Activated CD4-positive, alpha-beta T cell treated with anti-CD3 and anti-CD28 coated beads, Interleukin-2, amount 10 ng/mL, durations not matched to agents 24 days and 14 days (primary cell): ENCODE data around the gene JMY. TPM values are rescaled to one million over a fixed set of nuclear protein-coding genes. Genes with fewer than 3 reads are reported as not detected.

Experiments used
- DNase-seq: peaks from one replicate; pipeline ENCODE4 v3.0.0; 2022
- H3K27ac Mint-ChIP-seq: one replicate; pipeline ENCODE4 v1.8.0; 2022; ENCODE audit warnings: mild to moderate bottlenecking, mixed read lengths
- H3K27me3 Mint-ChIP-seq: one replicate; pipeline ENCODE4 v1.8.0; 2022; ENCODE audit warnings: mixed read lengths
- H3K36me3 Mint-ChIP-seq: one replicate; pipeline ENCODE4 v1.8.0; 2022; ENCODE audit warnings: low read depth, mild to moderate bottlenecking, mixed read lengths
- H3K4me1 Mint-ChIP-seq: one replicate; pipeline ENCODE4 v1.8.0; 2021; ENCODE audit warnings: mixed read lengths
- H3K4me3 Mint-ChIP-seq: one replicate; pipeline ENCODE4 v1.8.0; 2022; ENCODE audit warnings: mild to moderate bottlenecking, moderate library complexity, mixed read lengths
- H3K9me3 Mint-ChIP-seq: one replicate; pipeline ENCODE4 v1.8.0; 2021; ENCODE audit warnings: mixed read lengths
- intact Hi-C: fragments of 100-400 bp; cut with micrococcal nuclease; formaldehyde crosslinking; loops from one replicate; pipeline ENCODE4 v1.15.1; 2023
- total RNA-seq: library from RNA; stranded (reverse); gene quantifications from 2 replicates; pipeline ENCODE4 v1.2.3, GENCODE V29; 2022

JMY gene
- total RNA-seq, 1 donor from 2014 or later: 5.6 TPM

DNA sequence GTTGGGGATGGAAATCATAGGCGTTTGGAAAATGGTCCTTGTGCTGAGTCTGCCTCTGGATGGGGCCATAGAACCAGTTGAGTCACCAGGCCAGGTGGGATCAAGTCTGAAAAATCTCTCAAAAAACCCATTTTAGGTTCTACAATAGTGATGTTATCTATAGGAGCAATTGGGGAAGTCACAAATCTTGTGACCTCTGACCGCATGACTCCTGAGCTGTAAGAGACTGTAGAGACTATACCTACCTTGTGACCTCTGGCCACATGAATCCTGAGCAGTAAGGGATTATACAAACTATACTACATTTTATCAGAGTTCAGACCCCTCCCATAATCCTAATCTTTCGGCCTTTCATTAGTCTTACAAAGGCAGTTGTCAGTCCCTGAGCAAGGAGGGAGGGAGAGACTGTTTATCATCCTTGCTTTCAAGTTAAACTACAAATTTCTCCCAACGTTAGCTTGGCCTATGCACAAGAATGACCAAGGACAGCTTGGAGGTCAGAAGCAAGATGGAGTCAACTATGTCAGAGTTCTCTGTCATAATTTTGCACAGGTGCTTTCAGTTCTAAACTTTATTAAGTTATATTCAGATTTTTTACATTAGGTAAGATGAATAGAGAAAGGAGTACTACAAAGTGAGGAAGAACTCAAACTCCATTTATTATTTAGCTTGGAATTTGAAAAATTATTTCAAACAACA is 11.5 kb upstream of the JMY start:
- Mint-ChIP-seq H3K9me3 (no peaks in the 10 kb centered on the region), H3K27ac (no peak overlapping the region), H3K27me3 (no peaks in the 10 kb centered on the region), H3K36me3 (no peaks in the 10 kb centered on the region), H3K4me3 (no peak overlapping the region), H3K4me1 (peaks cover 2% of the 10 kb centered on the region)
- intact Hi-C loops: no loop called here
- DNase-seq: no peak

DNA sequence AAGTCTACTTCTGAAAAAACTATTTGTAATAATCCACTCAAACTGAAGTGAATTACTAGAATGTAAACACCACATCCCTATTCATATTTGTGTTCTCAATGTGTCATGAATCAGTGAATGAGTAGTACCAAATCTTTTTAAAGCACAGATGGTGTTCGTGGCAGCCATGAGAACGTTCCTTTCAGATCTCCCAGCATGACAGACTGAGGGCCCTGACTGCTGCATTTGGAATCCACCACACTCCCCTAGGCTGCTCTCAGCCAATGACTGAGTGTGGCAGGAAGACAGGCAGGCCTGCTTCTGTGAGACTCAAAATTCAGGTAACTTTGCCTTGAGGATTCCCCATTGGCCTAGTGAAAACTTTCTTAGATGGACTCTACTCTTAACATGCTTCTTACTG is 10.9 kb upstream of the JMY start:
- Mint-ChIP-seq H3K4me1 (peaks cover 6% of the 10 kb centered on the region), H3K27ac (no peak overlapping the region)
- intact Hi-C loops: no loop called here

DNA sequence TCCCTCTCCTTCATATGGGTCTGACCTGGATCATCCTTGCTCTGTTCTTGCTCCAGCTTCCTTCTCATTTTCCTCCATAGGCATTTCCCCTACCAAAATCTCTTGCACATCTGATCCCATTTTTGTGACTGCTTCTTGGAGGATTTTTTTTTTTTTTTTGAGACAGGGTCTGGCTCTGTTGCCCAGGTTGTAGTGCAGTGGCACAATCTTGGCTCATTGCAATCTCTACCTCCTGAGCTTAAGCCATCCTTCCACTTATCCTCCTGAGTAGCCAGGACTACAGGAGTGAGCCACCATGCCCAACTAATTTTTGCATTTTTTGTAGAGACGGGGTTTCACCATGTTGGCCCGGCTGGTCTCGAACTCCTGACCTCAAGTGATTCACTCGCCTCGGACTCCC is 10.5 kb upstream of the JMY start:
- peaks cover 7% of the 10 kb centered on the region for H3K4me1 Mint-ChIP-seq
- no peak overlapping the region for H3K27ac Mint-ChIP-seq
- DNase-seq: no peak
- intact Hi-C loops: no loop called here
- H3K27me3 Mint-ChIP-seq: no peaks in the 10 kb centered on the region
- no peaks in the 10 kb centered on the region for H3K36me3 Mint-ChIP-seq
- no peaks in the 10 kb centered on the region for H3K9me3 Mint-ChIP-seq
- no peak overlapping the region for H3K4me3 Mint-ChIP-seq

More for the DNA sequence above, 10.9 kb upstream of the JMY start:
- Mint-ChIP-seq H3K4me3 (no peak overlapping the region), H3K9me3 (no peaks in the 10 kb centered on the region), H3K36me3 (no peaks in the 10 kb centered on the region), H3K27me3 (no peaks in the 10 kb centered on the region)
- DNase-seq: no peak

DNA sequence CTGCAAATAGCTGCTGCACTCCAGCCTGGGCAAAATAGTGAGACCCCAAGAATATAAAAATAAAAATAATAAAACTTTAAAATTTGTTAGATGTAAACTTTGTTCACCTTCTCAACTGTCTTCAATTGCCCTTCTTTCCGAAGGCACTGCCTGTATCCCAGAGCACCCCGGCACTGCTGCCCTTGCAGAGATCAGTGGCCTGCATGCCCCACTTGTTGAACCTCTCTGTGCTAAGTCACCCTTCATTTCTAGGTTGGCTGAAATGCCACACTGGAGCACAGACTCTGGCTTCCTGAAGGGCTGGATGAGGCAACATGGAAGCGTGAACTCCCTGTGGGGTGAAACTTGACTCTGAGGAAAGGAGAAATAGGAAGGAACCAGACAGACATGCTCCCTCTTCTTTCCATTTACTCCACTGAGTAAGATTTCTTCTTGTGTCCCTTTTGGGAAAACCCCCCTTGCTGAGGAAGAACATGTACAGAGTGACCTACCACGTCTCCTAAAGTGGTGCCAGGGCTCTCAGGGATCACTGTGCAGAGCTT is 8.4 kb upstream of the JMY start:
- Mint-ChIP-seq H3K9me3 (no peaks in the 10 kb centered on the region), H3K4me3 (no peak overlapping the region), H3K27me3 (no peaks in the 10 kb centered on the region), H3K4me1 (peaks cover 7% of the 10 kb centered on the region), H3K36me3 (no peaks in the 10 kb centered on the region), H3K27ac (no peak overlapping the region)
- no peak for DNase-seq
- intact Hi-C loops: no loop called here

DNA sequence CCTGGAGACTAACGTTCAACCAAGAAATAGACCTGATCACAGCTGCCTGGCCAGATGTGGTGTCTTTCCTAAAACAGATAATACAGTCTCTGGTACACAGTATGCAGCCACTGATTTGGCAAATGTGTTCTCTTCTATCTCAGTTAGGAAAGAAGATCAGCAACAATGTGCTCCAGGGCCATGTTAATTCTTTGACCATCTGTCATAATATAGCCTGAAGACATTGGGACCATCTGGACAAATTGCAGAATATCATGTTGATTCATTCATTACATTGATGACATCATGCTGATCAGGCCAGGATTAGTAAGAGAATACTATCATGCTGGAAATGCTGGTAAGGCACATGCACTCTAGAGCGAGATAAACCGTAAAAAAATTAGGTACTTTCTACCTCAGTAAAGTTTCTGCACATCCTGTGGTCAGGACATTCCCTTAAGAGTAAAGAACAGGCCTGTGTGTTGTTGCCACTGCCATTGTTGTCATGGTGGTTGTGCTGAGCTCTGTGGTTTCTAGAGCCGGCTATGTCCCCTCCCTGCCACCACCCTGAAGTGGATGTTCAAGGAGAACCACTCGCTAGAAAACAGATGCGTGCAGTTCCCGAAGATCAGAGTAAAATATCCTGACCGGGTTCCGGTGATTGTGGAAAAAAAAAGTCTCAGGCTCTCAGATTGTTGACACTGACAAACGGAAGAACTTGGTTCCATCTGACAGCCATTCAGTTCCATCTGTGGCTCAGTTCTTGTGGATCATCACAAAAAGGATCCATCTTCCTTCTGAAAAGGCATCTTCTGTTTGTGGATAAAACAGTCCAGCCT is 6.4 kb upstream of the JMY start:
- no peaks in the 10 kb centered on the region for H3K36me3 Mint-ChIP-seq
- peak; percentile 76 for DNase-seq
- H3K27me3 Mint-ChIP-seq: no peaks in the 10 kb centered on the region
- H3K4me1 Mint-ChIP-seq: peaks cover 7% of the 10 kb centered on the region
- H3K9me3 Mint-ChIP-seq: no peaks in the 10 kb centered on the region
- intact Hi-C loops: loop anchor here (10.0 kb wide), 1 partner anchor 735 kb away; no protein-coding TSS in a partner anchor
- no peak overlapping the region for H3K27ac Mint-ChIP-seq
- no peak overlapping the region for H3K4me3 Mint-ChIP-seq

DNA sequence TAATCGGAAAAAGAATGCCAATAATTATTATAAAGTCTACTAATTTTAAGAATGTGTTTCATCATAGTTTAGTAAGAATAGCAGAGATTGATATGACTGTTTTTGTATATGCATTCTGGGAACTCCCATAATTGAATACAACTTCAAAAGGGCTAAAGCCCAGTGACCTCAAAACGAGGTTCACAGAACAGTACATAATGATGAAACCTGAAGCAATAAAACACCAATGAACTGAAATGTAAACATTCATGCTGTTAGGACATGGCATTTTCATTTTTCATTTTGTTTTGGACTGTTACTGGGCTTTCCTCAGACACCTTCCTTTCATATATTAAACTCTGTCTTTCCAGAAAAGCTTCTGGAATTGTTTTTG is 684 bp upstream of the JMY start:
- intact Hi-C loops: loop anchor here (2.0 to 10.0 kb wide), 7 partner anchors 250 to 1522 kb away; partner anchors contain the start of genes ARSB, HOMER1, TENT2 and ZFYVE16
- H3K9me3 Mint-ChIP-seq: no peaks in the 10 kb centered on the region

DNA sequence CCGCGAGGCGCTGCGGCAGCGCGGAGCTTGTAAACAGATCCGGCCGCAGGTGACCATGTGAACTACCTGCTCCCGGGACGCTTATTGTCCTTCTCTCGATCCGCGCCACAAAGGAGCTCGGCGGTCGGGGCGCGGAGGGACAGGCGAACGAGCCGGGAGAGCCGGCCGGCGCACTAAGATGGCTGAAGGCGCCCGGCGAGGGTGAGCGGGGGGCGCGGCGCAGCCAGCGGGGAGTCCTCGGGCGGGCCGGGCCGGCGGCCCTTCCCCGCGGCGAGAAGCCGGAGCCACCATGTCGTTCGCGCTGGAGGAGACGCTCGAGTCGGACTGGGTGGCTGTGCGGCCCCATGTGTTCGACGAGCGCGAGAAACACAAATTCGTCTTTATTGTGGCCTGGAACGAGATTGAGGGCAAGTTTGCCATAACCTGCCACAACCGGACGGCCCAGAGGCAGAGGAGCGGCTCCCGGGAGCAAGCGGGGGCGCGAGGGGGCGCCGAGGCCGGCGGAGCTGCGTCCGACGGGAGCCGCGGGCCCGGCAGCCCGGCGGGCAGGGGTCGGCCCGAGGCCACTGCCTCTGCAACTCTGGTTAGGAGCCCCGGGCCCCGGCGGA is 535 bp downstream of the JMY start:
- DNase-seq: no peak
- Mint-ChIP-seq H3K4me1 (peaks cover 21% of the 10 kb centered on the region), H3K36me3 (peaks cover 1% of the 10 kb centered on the region), H3K9me3 (no peaks in the 10 kb centered on the region), H3K27ac (peak overlapping the region; percentile 86), H3K27me3 (peaks cover 3% of the 10 kb centered on the region), H3K4me3 (peak overlapping the region; percentile 92)
- intact Hi-C loops: loop anchor here (2.0 to 10.0 kb wide), 8 partner anchors 104 to 1521 kb away; partner anchors contain the start of genes HOMER1, SCAMP1, TENT2 and ZFYVE16

More for the DNA sequence above, 684 bp upstream of the JMY start:
- Mint-ChIP-seq H3K4me1 (peaks cover 15% of the 10 kb centered on the region), H3K27me3 (peaks cover 3% of the 10 kb centered on the region), H3K4me3 (peak overlapping the region; percentile 92), H3K27ac (peak overlapping the region; percentile 84), H3K36me3 (no peaks in the 10 kb centered on the region)
- no peak for DNase-seq

DNA sequence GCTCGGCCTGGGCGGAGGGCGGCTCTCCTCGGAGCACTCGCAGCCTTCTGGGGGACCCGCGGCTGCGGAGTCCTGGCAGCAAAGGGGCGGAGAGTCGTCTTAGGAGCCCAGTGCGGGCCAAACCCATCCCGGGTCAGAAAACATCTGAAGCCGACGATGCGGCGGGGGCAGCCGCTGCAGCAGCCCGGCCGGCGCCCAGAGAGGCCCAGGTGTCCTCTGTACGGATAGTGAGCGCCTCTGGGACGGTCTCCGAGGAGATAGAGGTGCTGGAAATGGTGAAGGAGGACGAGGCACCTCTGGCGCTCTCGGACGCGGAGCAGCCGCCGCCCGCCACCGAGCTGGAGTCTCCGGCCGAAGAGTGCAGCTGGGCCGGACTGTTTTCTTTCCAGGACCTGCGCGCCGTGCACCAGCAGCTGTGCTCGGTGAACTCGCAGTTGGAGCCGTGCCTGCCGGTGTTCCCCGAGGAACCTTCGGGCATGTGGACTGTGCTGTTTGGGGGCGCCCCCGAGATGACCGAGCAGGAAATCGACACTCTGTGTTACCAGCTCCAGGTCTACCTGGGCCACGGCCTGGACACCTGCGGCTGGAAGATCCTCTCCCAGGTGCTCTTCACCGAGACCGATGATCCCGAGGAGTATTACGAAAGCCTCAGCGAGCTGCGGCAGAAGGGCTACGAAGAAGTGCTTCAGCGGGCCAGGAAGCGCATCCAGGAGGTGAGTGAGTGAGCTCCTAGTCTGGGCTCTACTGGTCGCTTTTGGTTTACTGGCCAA is 1.2 kb downstream of the JMY start:
- Mint-ChIP-seq H3K4me3 (peak overlapping the region; percentile 92), H3K4me1 (peaks cover 24% of the 10 kb centered on the region), H3K27ac (peak overlapping the region; percentile 85), H3K36me3 (peaks cover 1% of the 10 kb centered on the region), H3K27me3 (peaks cover 3% of the 10 kb centered on the region), H3K9me3 (no peaks in the 10 kb centered on the region)
- intact Hi-C loops: loop anchor here (2.0 to 10.0 kb wide), 8 partner anchors 104 to 1520 kb away; partner anchors contain the start of genes HOMER1, SCAMP1, TENT2 and ZFYVE16
- DNase-seq: peak; percentile 82

DNA sequence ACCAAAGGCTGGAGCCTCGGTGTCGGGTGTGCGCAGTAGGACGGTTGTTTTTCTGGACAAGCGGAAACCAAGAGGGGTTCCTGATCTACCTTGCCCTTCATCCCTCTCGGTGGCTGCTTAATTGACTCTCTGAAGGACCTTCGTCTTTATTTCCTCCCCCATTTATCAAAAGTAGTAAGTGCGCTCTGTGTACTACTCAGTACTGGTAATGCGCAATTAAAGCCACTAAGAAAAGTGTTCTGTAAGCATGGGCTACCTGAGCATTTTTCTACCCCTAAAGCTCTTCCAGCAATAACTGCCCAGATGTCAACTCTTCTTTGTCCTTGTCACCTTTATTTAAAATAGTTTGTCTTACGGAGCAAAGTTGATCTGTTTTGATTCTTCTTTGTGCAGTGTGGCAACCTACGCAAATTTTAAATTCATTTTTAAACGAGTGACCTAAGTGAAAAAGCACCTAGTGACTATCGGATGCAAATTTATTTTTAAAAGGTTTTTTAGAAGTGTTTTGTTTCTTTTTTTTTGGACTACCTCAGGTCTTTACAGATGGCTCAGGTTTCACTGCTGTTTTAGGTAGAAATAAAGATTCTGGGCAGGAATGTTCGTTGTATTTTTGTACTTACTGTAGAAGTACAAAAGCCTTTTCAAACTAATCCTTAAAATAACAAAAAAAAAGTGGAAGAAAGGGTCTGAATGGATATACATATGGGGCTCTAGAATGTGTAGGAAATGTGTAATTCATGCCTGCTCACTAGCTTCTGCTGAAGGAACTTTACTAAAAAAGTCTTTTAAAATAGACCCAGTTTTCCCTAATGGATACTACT is 2.0 kb downstream of the JMY start:
- peak overlapping the region; percentile 85 for H3K27ac Mint-ChIP-seq
- peaks cover 28% of the 10 kb centered on the region for H3K4me1 Mint-ChIP-seq
- intact Hi-C loops: loop anchor here (2.0 to 10.0 kb wide), 8 partner anchors 105 to 1519 kb away; partner anchors contain the start of genes HOMER1, SCAMP1, TENT2 and ZFYVE16
- H3K27me3 Mint-ChIP-seq: peaks cover 3% of the 10 kb centered on the region
- H3K4me3 Mint-ChIP-seq: peak overlapping the region; percentile 92
- H3K36me3 Mint-ChIP-seq: peaks cover 1% of the 10 kb centered on the region
- DNase-seq: no peak
- no peaks in the 10 kb centered on the region for H3K9me3 Mint-ChIP-seq

DNA sequence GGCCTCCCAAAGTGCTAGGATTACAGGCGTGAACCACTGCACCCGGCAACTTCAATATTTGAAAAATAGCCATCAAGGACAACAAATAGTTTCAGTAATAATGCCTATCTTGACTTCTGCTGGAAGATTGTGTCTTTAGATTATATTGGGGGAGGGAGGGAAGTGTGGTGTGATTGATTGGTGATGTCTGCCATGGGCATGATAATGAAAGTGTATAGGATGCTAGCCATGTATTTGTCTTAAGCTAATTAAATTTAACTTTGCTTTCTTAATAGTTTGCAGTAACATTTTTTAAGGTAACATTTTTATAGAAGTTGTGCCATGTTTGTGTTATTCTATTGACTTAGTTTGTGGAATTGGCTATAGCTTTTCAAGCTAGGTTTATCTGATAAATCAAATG is 4.6 kb downstream of the JMY start:
- no peak overlapping the region for H3K4me3 Mint-ChIP-seq
- peaks cover 34% of the 10 kb centered on the region for H3K4me1 Mint-ChIP-seq
- no peaks in the 10 kb centered on the region for H3K9me3 Mint-ChIP-seq
- intact Hi-C loops: no loop called here
- peaks cover 1% of the 10 kb centered on the region for H3K36me3 Mint-ChIP-seq
- peaks cover 3% of the 10 kb centered on the region for H3K27me3 Mint-ChIP-seq
- DNase-seq: no peak
- no peak overlapping the region for H3K27ac Mint-ChIP-seq

DNA sequence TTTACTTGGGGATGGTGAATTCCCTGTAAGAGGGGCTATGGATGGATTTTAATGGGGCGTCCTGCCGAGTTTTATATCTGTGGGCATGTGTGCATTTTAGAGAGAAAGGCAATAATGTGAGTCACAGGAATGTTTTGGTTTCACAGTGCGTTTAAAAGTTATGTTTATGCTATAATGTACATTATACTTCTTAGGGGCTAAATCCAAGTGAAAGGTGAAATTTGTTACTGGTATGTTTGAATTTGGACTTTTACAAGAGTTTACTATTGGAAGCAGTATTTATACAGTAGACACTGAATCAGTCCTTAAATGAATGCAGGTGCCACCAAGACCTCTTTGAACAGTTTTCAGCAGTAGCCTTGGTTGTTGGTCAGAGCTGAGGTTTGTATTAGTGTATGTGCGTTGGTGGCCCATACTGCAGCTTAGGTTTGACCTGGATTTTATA is 5.6 kb downstream of the JMY start:
- intact Hi-C loops: no loop called here
- no peaks in the 10 kb centered on the region for H3K9me3 Mint-ChIP-seq
- H3K27ac Mint-ChIP-seq: no peak overlapping the region
- peaks cover 32% of the 10 kb centered on the region for H3K4me1 Mint-ChIP-seq
- peaks cover 1% of the 10 kb centered on the region for H3K36me3 Mint-ChIP-seq
- no peak for DNase-seq
- H3K4me3 Mint-ChIP-seq: no peak overlapping the region
- peaks cover 3% of the 10 kb centered on the region for H3K27me3 Mint-ChIP-seq

DNA sequence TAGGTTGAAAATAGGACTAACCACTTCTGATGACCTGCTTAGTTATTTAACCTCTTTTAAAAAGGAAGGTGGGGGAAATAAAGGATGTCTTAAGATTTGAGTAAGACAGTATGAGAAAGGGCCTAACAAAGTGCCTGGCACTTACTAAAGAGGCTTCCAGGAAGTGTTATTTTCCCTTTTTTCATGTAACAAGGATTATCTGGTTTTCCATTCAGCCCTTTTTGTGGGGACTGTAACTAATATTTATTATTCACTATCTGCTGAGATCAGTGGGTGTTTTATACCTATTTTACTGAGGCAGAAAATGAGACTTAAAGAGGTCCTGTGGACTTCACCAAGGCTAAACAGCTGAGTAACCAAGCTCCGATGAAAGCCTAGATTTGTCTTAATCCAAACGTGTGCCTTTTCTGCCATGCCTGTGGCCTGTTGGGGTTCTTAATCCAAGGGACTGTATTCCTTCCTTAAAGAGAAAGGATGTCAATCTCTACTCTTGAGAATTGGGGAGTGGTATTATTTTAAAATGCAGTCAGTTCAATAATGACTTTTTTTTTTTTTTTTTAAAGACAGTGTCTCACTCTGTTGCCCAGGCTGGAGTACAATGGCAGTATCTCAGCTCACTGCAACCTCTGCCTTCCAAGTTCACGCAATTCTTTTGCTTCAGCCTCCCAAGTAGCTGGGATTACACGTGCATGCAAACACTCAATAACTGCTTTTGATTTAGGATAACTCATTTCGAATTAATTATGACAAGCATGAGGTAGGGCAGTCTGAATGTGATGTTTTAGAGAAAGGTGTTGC is 6.5 kb downstream of the JMY start:
- Mint-ChIP-seq H3K27ac (no peak overlapping the region), H3K4me1 (peaks cover 31% of the 10 kb centered on the region), H3K9me3 (no peaks in the 10 kb centered on the region), H3K4me3 (no peak overlapping the region), H3K36me3 (peaks cover 1% of the 10 kb centered on the region), H3K27me3 (peaks cover 3% of the 10 kb centered on the region)
- DNase-seq: no peak
- intact Hi-C loops: no loop called here
